ENCODE measurements around the gene SAMD4A. TPM values are rescaled to one million over a fixed set of nuclear protein-coding genes. Genes with fewer than 3 reads are reported as not detected.
"Not testable (repeated sequence)": the region's sequence is repeated elsewhere in the genome, so short reads cannot be mapped to it uniquely, and the experiment has no call there.

SAMD4A gene
- total RNA-seq, 4 donors from 2014 or later: 7.9 to 18.7 (median 14.4) TPM

GRCh38 chr14:54746019-54746418 is 179.1 kb downstream of the SAMD4A start:
- 79 to 91% methylated on average over 3 of the region's 3 CpGs for WGBS, 2 donors
- no peak overlapping the region for H3K4me3 ChIP-seq (ENCODE audit: low read depth, poor library complexity, severe bottlenecking)
- no peak for TF ChIP-seq CTCF (IDR thresholded peaks at IDR 0.05)
- DNase-seq (ENCODE audit: low spot score in 2 of 2): no peak
- intact Hi-C loops (cut with DNase I; ENCODE audit: low total_unique reads): no loop called here

DNA sequence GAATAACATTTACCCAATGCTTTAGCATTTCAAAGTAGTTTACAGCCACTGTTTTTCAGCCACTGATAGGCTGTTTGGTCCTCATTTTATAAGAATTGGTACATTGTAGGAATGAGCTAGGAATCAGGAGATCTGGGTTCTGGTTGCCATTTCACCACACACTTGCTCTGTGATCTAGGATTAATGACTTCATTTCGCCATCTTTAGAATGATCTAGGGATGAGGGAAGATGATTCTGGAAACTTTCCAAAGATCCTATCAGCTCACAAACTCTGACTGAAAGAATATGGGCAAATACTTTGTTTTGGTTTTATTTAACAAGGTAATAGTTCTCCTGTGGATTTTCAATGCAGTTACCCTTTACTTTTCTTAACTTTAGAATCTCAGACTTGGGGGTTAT is 180.7 kb downstream of the SAMD4A start:
- 71% methylated on average over 1 of the region's 1 CpG for WGBS, 2 donors
- TF ChIP-seq CTCF (IDR thresholded peaks at IDR 0.05) (no peak), POLR2A (IDR thresholded peaks at IDR 0.05) (no peak)
- DNase-seq (ENCODE audit: low spot score in 2 of 2): no peak
- intact Hi-C loops (cut with DNase I; ENCODE audit: low total_unique reads): no loop called here
- H3K4me3 ChIP-seq (ENCODE audit: low read depth, poor library complexity, severe bottlenecking): no peak overlapping the region

GRCh38 chr14:54749180-54749579 is 182.3 kb downstream of the SAMD4A start:
- H3K4me3 ChIP-seq (ENCODE audit: low read depth, poor library complexity, severe bottlenecking): no peak overlapping the region
- intact Hi-C loops (cut with DNase I; ENCODE audit: low total_unique reads): no loop called here
- WGBS, 2 donors: 93 to 94% methylated on average over 4 of the region's 4 CpGs
- DNase-seq (ENCODE audit: low spot score in 2 of 2): no peak
- TF ChIP-seq POLR2A (IDR thresholded peaks at IDR 0.05): no peak
- TF ChIP-seq CTCF (IDR thresholded peaks at IDR 0.05): no peak

- no peak for TF ChIP-seq POLR2A (IDR thresholded peaks at IDR 0.05)
- no peak for TF ChIP-seq CTCF (IDR thresholded peaks at IDR 0.05)
- intact Hi-C loops (cut with DNase I; ENCODE audit: low total_unique reads): no loop called here
- 89 to 93% methylated on average over 5 of the region's 5 CpGs for WGBS, 2 donors
- DNase-seq (ENCODE audit: low spot score in 2 of 2): no peak
- no peak overlapping the region for H3K4me3 ChIP-seq (ENCODE audit: low read depth, poor library complexity, severe bottlenecking)
Observed at GRCh38 chr14:54749727-54750126, 182.8 kb downstream of the SAMD4A start.

DNA sequence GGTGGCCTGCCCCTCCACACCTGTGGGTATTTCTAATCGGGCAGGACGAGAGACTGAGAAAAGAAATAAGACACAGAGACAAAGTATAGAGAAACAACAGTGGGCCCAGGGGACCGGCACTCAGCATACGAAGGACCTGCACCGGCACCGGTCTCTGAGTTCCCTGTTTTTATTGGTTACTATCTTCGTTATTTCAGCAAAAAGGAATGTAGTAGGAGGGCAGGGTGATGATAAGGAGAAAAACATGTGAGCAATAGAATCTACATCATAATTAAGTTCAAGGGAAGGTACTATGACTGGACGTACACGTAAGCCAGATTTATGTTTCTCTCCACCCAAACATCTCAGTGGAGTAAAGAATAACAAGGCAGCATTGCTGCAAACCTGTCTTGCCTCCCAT is 185.7 kb downstream of the SAMD4A start:
- DNase-seq (ENCODE audit: low spot score in 2 of 2); H3K4me3 ChIP-seq (ENCODE audit: low read depth, poor library complexity, severe bottlenecking); intact Hi-C loops (cut with DNase I; ENCODE audit: low total_unique reads): not testable (repeated sequence)
- WGBS, 2 donors: 90 to 93% methylated on average over 9 of the region's 9 CpGs

- DNase-seq (ENCODE audit: low spot score in 2 of 2); intact Hi-C loops (cut with DNase I; ENCODE audit: low total_unique reads); H3K4me3 ChIP-seq (ENCODE audit: low read depth, poor library complexity, severe bottlenecking): not testable (repeated sequence)
- 89 to 91% methylated on average over 3 of the region's 3 CpGs for WGBS, 2 donors
Observed at GRCh38 chr14:54753396-54753795, 186.5 kb downstream of the SAMD4A start.

DNA sequence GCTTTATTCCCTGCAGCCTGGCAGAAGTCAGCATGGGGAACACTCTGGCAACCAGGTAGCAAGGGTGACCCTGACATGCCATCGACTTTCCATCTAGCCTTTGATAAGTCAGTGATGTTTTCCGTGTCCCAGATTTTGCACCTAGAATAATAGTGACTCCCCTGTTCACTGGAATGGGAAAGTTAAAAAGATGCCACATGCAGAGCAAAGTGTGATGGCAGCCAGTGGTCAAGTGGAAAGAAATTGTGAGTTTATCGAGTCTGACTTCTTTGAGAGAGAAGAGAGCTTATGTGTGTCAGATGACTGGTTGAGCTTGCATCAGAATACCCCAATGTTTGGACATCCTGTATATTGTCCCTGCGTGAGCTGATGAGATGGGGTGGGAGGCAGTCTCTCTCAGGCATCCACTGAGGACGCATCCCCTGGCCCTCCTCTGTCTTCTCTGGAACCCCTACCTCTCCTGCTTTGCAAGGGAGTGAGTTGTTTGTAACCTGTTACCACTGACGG is 187.2 kb downstream of the SAMD4A start:
- intact Hi-C loops (cut with DNase I; ENCODE audit: low total_unique reads): no loop called here
- 90 to 95% methylated on average over 6 of the region's 6 CpGs for WGBS, 2 donors
- no peak for DNase-seq (ENCODE audit: low spot score in 2 of 2)
- no peak overlapping the region for H3K4me3 ChIP-seq (ENCODE audit: low read depth, poor library complexity, severe bottlenecking)
- TF ChIP-seq POLR2A (IDR thresholded peaks at IDR 0.05): no peak
- no peak for TF ChIP-seq CTCF (IDR thresholded peaks at IDR 0.05)

Data from lower leg skin (tissue), 4 donors.